Common myeloid progenitor, CD34-positive (primary cell): Measurements from ENCODE around the gene TOP3B.

ENCODE experiments used
- CTCF ChIA-PET: fragments of 350-600 bp; sonication (Branson Sonifier 250); formaldehyde crosslinking; loops from one replicate; lab custom pipeline; 2021; ENCODE audit warnings: antibody characterized with exemption; lab: Charles Lee
- POLR2A ChIA-PET: fragments of 350-600 bp; sonication (Branson Sonifier 250); formaldehyde crosslinking; loops from one replicate; lab custom pipeline; 2021; ENCODE audit warnings: antibody characterized with exemption; lab: Charles Lee
- DNase-seq, 3 donors: peaks; one replicate each; pipeline versions ENCODE4 v3.0.0 to v3.0.0-alpha.2; 2013
- H3K27ac ChIP-seq, 2 experiments: 1 replicate in 1 of 2; 2 replicates in 1 of 2; pipeline ENCODE4 v1.7.0; 2013; ENCODE audit warnings: inconsistent platforms in 2 of 2, low read length in 2 of 2, mild to moderate bottlenecking in 2 of 2, low read depth in 1 of 2, moderate library complexity in 1 of 2; ENCODE audit not compliant: severe bottlenecking in 2 of 2, insufficient read depth in 1 of 2, poor library complexity in 1 of 2
- H3K27me3 ChIP-seq, 5 experiments: replicated peaks in 2 of 5; 1 replicate in 3 of 5; 2 replicates in 2 of 5; pipeline versions ENCODE4 v1.6.1 to v1.7.0; 2013; ENCODE audit warnings: low read length in 4 of 5, mild to moderate bottlenecking in 2 of 5, moderate library complexity in 2 of 5, inconsistent platforms in 1 of 5; ENCODE audit not compliant: insufficient read depth in 5 of 5, control insufficient read depth in 4 of 5
- H3K36me3 ChIP-seq, 4 experiments: 1 replicate in 2 of 4; 2 replicates in 2 of 4; pipeline versions ENCODE4 v1.6.1 to v1.7.0; 2013; ENCODE audit warnings: low read length in 3 of 4, control low read depth in 1 of 4, mild to moderate bottlenecking in 1 of 4; ENCODE audit not compliant: control insufficient read depth in 4 of 4, insufficient read depth in 4 of 4
- H3K4me1 ChIP-seq, 4 experiments: 1 replicate in 3 of 4; 2 replicates in 1 of 4; pipeline versions ENCODE4 v1.6.1 to v1.7.1; 2013; ENCODE audit warnings: low read length in 3 of 4, mild to moderate bottlenecking in 3 of 4, control low read depth in 1 of 4, inconsistent platforms in 1 of 4, moderate library complexity in 1 of 4; ENCODE audit not compliant: control insufficient read depth in 4 of 4, insufficient read depth in 4 of 4; ENCODE audit errors: control extremely low read depth in 1 of 4
- H3K4me3 ChIP-seq, 7 experiments: 1 replicate in 4 of 7; 2 replicates in 3 of 7; pipeline versions ENCODE4 v1.5.1 to v1.7.0; 2013; ENCODE audit warnings: mild to moderate bottlenecking in 7 of 7, low read length in 6 of 7, moderate library complexity in 6 of 7, inconsistent platforms in 2 of 7, low read depth in 2 of 7, control low read depth in 1 of 7; ENCODE audit not compliant: insufficient read depth in 4 of 7, control insufficient read depth in 1 of 7; ENCODE audit errors: extremely low read depth in 1 of 7
- H3K9me3 ChIP-seq, 5 experiments: 1 replicate in 4 of 5; 2 replicates in 1 of 5; pipeline versions ENCODE4 v1.6.1 to v1.7.1; 2013; ENCODE audit warnings: low read length in 4 of 5, mild to moderate bottlenecking in 2 of 5, inconsistent platforms in 1 of 5, low read depth in 1 of 5, moderate library complexity in 1 of 5; ENCODE audit not compliant: control insufficient read depth in 4 of 5, insufficient read depth in 2 of 5; ENCODE audit errors: control extremely low read depth in 1 of 5
- WGBS: methylation state at CpG from one replicate; pipeline ENCODE4 v1.1.5; 2013; ENCODE audit not compliant: insufficient coverage; 5-methylcytosine and 5-hydroxymethylcytosine counted together

The TOP3B gene

DNA sequence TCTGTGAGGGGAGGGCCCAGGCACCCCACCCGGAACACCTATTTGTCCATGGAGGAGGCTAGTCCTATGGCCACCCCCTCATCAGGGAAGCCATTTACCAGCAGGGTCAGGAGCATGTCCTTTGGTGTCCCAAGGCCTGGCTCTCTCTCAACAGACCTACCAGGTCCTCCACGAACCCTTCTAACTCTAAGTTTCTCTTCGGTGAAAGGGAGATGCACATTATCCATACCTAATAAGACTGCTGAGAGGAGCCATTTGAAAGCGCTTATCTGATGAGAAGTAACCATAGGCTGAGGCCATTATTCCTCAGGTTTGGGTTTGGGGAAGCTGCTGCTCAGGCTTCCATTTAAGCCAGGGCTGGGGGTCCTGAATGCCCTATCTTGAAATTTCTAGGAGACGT, 9.2 kb upstream of the TOP3B start:
- DNase-seq: no peak
- no peaks in the 10 kb centered on the region for H3K4me1 ChIP-seq
- no peaks in the 10 kb centered on the region for H3K36me3 ChIP-seq
- no peaks in the 10 kb centered on the region for H3K9me3 ChIP-seq
- no peak overlapping the region for H3K27ac ChIP-seq
- ChIA-PET CTCF (interaction anchor here (1.4 kb wide), 1 partner anchor 9 kb away, joined by 5 read pairs; the partner anchor contains the start of gene TOP3B), POLR2A (no interaction called here)
- 100% methylated on average over 3 of the region's 5 CpGs for WGBS
- peaks cover 0 to 6% (median 0%) of the 10 kb centered on the region in 5 experiments for H3K27me3 ChIP-seq
- H3K4me3 ChIP-seq: no peak overlapping the region

DNA sequence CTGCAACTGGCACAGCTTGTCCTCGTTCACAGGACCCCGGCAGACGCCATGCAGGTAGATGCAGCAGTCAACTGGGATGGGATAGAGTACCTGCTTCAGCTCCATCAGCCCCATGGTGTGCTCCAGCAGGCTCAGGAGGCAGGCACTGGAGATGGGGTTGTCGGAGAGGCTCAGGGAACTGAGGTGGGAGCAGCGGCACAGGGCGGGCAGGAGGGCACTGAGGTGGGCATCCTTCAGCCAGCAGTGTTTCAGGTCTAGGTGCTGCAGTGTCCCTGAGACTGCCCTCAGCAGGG, 8.7 kb upstream of the TOP3B start:
- no peak overlapping the region for H3K4me3 ChIP-seq
- WGBS: over 99% methylated on average over 6 of the region's 6 CpGs
- no peaks in the 10 kb centered on the region for H3K4me1 ChIP-seq
- H3K27me3 ChIP-seq: peaks cover 0 to 5% (median 0%) of the 10 kb centered on the region in 5 experiments
- no peak overlapping the region for H3K27ac ChIP-seq
- CTCF ChIA-PET: interaction anchor here (1.4 kb wide), 1 partner anchor 19 kb away, joined by 7 read pairs; no protein-coding TSS in a partner anchor
- no peaks in the 10 kb centered on the region for H3K9me3 ChIP-seq
- no peaks in the 10 kb centered on the region for H3K36me3 ChIP-seq
- no peak for DNase-seq
- POLR2A ChIA-PET: no interaction called here

DNA sequence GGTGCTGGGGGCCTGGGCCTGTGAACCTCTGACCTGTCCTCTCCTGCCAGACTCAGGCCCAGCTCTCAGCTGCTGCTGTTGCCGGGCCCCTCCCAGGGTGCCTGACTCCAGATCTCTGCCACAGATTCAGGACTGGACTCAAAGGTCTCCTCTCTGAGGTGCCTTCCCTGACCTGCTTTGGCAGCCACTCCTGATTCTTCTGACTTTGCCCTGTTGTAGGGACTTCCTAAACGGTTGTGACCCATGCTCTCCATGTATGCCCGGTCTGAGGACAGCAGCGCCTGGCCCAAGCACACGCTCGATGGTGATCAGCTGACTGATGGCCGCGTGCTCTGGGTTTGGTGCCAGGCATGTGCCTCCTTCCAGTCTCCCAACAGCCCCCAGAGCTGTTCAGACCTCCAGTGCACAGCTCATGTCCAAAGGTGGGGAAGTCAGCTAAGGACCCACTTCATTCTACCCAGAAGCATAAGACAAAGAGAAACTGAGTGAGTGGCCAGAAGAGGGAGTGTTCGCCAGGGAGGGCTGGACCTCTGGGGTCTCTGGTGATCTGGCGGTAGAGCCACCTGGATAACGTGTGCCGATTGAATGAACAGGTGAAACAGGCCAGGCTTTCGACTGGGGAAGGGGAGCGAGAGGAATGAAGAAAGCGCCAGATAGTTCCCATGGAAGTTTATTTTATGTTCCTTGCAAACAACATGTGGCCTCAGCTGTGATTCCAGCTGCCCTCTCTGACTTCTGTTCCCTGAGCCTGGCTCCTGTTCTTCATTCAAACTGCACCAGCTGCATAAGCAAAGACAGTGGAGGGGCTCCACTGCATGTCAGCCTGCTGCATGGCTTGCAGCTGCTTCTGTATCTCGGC, 8.1 kb upstream of the TOP3B start:
- WGBS: 92% methylated on average over 16 of the region's 16 CpGs
- Histone ChIP-seq H3K9me3 (no peaks in the 10 kb centered on the region), H3K4me1 (no peaks in the 10 kb centered on the region), H3K36me3 (no peaks in the 10 kb centered on the region), H3K27ac (no peak overlapping the region), H3K27me3 (peaks cover 0 to 5% (median 0%) of the 10 kb centered on the region in 5 experiments), H3K4me3 (no peak overlapping the region)
- ChIA-PET POLR2A (no interaction called here), CTCF (interaction anchor here (1.4 kb wide), 1 partner anchor 18 kb away, joined by 7 read pairs; no protein-coding TSS in a partner anchor)
- no peak for DNase-seq

DNA sequence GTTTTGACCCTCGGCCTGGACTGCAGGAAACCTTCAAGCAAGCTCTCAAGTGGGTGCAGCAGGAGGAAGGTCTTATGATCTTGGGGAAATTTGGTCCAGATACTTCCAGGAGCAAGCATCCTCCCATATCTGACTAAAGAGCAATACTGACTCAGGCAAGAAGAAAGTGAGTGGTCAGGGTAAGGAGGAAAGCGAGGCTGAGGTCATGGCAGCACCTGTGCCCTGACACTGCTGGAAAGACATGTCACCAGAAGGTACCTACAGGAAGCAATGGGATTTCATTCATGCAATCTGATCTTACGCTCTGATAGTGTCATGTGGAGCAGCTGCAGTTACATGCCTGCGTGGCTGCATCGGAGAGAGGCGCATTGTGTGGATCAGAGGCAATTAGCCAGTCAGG, 6.5 kb upstream of the TOP3B start:
- Histone ChIP-seq H3K36me3 (no peaks in the 10 kb centered on the region), H3K27ac (no peak overlapping the region), H3K27me3 (peaks cover 0 to 5% (median 0%) of the 10 kb centered on the region in 5 experiments), H3K4me1 (no peaks in the 10 kb centered on the region), H3K4me3 (no peak overlapping the region), H3K9me3 (no peaks in the 10 kb centered on the region)
- POLR2A ChIA-PET: no interaction called here
- 95% methylated on average over 6 of the region's 6 CpGs for WGBS
- no peak for DNase-seq
- CTCF ChIA-PET: no interaction called here

DNA sequence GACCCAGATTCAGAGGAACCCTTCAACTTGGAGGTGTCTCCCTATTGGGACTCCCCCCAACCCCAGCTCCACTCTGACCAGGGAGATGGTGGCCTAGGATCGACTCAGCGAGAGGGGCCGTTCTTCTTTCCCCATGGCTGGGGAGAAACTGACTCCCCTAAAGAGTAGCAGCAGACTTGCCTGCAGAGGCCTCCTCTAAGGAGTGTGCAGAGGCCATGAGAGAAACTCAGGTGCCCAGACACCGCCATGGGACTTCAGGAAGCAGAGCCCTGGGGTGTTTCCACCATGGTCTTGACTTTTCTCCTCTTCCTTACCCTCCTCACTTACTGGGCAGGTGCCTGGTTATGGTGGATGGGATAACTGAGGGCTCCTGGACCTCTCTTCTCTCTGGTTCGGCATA, 2.6 kb upstream of the TOP3B start:
- H3K27ac ChIP-seq: no peak overlapping the region
- H3K27me3 ChIP-seq: peaks cover 0 to 2% (median 0%) of the 10 kb centered on the region in 5 experiments
- DNase-seq: no peak
- CTCF ChIA-PET: no interaction called here
- H3K4me3 ChIP-seq: no peak overlapping the region
- 96% methylated on average over 3 of the region's 5 CpGs for WGBS
- H3K9me3 ChIP-seq: no peaks in the 10 kb centered on the region
- POLR2A ChIA-PET: no interaction called here
- H3K36me3 ChIP-seq: peaks cover 0 to 6% (median 0%) of the 10 kb centered on the region in 4 experiments
- H3K4me1 ChIP-seq: peaks cover 0 to 12% (median 10%) of the 10 kb centered on the region in 4 experiments

DNA sequence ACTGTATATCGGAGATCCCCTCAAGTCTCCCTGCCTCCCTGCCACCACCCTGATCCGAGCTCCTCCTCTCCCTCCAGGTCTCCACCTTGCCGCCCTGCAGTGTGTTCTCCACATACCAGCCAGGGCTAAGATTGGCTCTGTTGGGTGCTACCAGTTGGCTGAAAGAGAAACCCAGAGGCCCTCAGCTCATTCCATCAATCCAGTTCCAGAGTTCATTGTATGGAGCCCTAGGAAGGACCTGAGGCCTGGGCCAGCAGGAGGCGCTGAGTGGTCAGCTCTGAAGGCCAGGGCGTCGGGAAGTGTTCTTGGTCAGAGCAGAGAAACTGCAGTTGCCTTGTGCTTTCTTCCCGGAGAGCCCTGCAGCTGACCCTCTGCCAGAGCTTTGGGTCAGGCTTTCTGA, 2.2 kb upstream of the TOP3B start:
- peak in 1 of 3 donors; percentile 2 for DNase-seq
- H3K27me3 ChIP-seq: peaks cover 0 to 2% (median 0%) of the 10 kb centered on the region in 5 experiments
- ChIA-PET POLR2A (no interaction called here), CTCF (no interaction called here)
- H3K27ac ChIP-seq: no peak overlapping the region
- peaks cover 0 to 6% (median 0%) of the 10 kb centered on the region in 4 experiments for H3K36me3 ChIP-seq
- WGBS: 85% methylated on average over 7 of the region's 7 CpGs
- peaks cover 0 to 12% (median 10%) of the 10 kb centered on the region in 4 experiments for H3K4me1 ChIP-seq
- no peaks in the 10 kb centered on the region for H3K9me3 ChIP-seq
- H3K4me3 ChIP-seq: no peak overlapping the region

DNA sequence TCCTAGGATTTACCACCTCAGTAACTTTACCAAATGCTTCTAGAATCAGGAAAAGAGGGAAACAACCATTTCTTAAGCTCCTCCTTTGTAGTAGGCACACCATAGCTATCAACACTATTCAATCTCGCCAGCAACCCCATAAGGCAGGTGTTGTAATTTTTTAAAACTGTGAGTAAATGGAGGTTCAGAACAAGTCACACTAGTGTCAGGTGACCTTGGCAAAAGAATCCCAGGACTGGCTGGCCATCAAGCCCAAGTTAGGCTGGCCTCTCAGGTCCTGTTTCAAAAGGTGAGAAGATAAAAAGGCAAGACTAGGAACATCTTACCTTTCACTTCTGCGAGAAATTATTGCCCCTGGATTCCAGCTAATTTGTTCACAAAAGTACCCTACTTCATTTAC, 713 bp downstream of the TOP3B start:
- CTCF ChIA-PET: interaction anchor here (1.0 to 2.6 kb wide), 7 partner anchors 10 to 44 kb away, joined by 3 to 19 read pairs (median 5); no protein-coding TSS in a partner anchor
- 50% methylated on average over 2 of the region's 2 CpGs for WGBS
- DNase-seq: no peak
- Histone ChIP-seq H3K4me1 (peaks cover 0 to 12% (median 10%) of the 10 kb centered on the region in 4 experiments), H3K4me3 (peak overlapping the region; percentile 84 to 99 (median 96)), H3K27me3 (no peaks in the 10 kb centered on the region), H3K27ac (peak overlapping the region; percentile 70 to 94), H3K9me3 (no peaks in the 10 kb centered on the region), H3K36me3 (peaks cover 0 to 19% (median 3%) of the 10 kb centered on the region in 4 experiments)
- POLR2A ChIA-PET: interaction anchor here (0.9 kb wide), 1 partner anchor 25 kb away, joined by 3 read pairs; no protein-coding TSS in a partner anchor
